ENCODE results near the gene AOPEP.

GRCh38 chr9:94697972-94698581 lies 28.4 kb upstream of the AOPEP start:
- TF ChIP-seq CTCF (IDR thresholded peaks at IDR 0.05; ENCODE audit: low read depth, low read length, poor library complexity, severe bottlenecking) (no peak), EZH2phosphoT487 (IDR thresholded peaks at IDR 0.05; ENCODE audit: borderline replicate concordance, low read length) (no peak)

All from DOHH2 (cell line).